ENCODE data around the gene BRD9. TPM values are rescaled to one million over a fixed set of nuclear protein-coding genes. Genes with fewer than 3 reads are reported as not detected.
A peak's percentile ranks its signal among the peaks of the same experiment; 100 is the strongest.
"Not testable (repeated sequence)": the region's sequence is repeated elsewhere in the genome, so short reads cannot be mapped to it uniquely, and the experiment has no call there.

Gene BRD9
- total and polyA plus RNA-seq, 12 donors, result 11.3 to 39.5 (median 26.6) TPM

DNA sequence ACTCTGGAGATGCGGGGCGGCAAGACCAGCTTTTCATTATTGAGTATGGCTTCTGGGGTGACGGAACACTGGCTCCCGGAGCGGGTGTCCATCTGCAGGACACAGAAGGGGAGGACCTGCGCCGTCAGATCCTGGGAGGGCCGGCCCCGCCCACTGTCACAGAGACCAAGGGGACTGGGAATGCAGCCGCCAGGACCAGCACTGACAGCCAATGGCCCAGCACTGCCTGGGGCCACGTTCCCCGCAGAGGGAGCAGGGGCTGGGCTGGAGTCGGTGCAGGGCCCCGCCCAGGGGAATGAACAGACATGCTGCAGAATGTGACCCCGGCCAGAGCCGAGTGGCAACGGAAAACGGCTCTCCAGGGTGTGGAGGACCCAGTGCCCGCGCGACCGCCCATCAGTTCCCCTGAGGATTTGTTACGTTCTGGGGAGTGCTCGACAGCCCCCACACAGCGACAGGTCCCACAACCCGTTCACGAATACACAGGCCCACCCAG, 42.0 kb downstream of the BRD9 start, which contains the start of gene ZDHHC11:
ZDHHC11 (minus strand) TSS at position 476 of the 496 bp plus-strand sequence; CDS start at position 92, 384 bp downstream.
- DNase-seq, result peak in 2 of 7 donors; percentile 8 to 69
- Histone ChIP-seq H3K4me3 (no peak within 1 kb of the TSS), H3K9me3 (replicated peaks in 1 of 3) (no peaks in the 10 kb centered on the region), H3K27ac (no peak within 1 kb of the TSS), H3K36me3 (replicated peaks in 1 of 2) (no peaks in the 10 kb centered on the region), H3K4me1 (replicated peaks in 1 of 2) (no peaks in the 10 kb centered on the region), H3K27me3 (no peaks in the 10 kb centered on the region)
- intact Hi-C loops (cut with DNase I), result no loop called here
- 64 to 82% (median 71%) methylated on average over 5 to 27 of the region's 27 CpGs for WGBS, 4 donors
- TF ChIP-seq POLR2A (IDR thresholded peaks at IDR 0.05), result no peak
- TF ChIP-seq, protein P1, sequence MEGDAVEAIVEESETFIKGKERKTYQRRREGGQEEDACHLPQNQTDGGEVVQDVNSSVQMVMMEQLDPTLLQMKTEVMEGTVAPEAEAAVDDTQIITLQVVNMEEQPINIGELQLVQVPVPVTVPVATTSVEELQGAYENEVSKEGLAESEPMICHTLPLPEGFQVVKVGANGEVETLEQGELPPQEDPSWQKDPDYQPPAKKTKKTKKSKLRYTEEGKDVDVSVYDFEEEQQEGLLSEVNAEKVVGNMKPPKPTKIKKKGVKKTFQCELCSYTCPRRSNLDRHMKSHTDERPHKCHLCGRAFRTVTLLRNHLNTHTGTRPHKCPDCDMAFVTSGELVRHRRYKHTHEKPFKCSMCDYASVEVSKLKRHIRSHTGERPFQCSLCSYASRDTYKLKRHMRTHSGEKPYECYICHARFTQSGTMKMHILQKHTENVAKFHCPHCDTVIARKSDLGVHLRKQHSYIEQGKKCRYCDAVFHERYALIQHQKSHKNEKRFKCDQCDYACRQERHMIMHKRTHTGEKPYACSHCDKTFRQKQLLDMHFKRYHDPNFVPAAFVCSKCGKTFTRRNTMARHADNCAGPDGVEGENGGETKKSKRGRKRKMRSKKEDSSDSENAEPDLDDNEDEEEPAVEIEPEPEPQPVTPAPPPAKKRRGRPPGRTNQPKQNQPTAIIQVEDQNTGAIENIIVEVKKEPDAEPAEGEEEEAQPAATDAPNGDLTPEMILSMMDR (IDR thresholded peaks at IDR 0.05), result no peak

DNA sequence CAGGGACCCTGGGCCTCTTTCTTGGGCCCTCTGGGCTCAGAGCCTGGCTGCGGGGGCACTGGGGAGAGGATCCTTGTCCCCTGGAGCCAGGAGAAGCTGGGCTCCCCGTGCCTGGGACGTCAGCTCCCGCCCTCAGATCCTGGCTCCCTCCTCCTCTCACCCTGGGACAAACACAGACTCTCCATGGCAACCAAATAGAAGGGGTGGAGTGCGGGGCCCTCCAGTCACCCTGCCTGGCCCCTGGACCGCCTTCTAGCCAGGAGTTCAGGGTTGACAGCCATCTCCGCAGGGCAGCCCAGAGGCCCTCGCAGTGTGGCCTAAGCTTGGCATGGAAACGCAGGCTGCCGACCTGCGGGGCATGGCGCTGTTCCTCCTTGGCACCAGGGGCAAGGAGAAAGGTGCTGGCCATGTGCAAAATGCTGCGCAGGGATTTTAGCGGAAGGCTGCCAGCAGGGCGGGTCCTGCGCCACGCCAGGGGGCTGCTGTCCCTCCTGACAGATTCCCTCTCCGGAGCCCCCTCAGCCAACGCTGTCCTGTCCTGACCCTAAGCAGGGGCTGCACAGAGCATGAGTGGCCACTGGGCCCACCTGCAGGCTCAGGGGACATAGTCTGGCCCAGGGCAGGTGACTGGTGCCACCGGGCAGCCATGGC, 42.8 kb downstream of the BRD9 start:
- Histone ChIP-seq H3K9me3 (replicated peaks in 1 of 3) (no peaks in the 10 kb centered on the region), H3K27ac (no peak overlapping the region), H3K4me3 (no peak overlapping the region), H3K4me1 (replicated peaks in 1 of 2) (no peaks in the 10 kb centered on the region), H3K36me3 (replicated peaks in 1 of 2) (no peaks in the 10 kb centered on the region), H3K27me3 (no peaks in the 10 kb centered on the region)
- DNase-seq, result peak in 1 of 7 donors; percentile 9
- TF ChIP-seq POLR2A (IDR thresholded peaks at IDR 0.05), result no peak
- TF ChIP-seq, protein P1 (IDR thresholded peaks at IDR 0.05), result no peak
- 68 to 74% (median 73%) methylated on average over 7 to 20 of the region's 20 CpGs for WGBS, 4 donors
- intact Hi-C loops (cut with DNase I), result no loop called here

DNA sequence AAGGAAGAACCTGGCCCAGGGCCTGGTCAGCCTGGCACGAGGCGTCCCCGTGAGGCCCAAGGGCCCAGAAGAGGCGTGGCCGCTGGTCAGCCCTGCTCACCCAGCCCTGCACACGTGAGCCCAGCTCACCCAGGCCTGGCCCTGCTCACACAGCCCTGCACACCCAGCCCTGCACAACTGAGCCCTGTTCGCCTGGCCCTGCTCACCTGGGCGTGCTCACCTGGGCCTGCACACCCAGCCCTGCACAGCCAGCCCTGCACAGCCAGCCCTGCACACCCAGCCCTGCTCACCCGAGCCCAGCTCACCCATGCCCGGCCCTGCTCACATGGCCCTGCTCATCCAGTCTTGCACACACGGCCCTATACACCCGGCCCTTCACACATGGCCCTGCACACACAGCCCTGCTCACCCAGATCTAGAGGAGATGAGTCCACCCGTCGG, 43.9 kb downstream of the BRD9 start:
- Histone ChIP-seq H3K4me1 (replicated peaks in 1 of 2) (no peaks in the 10 kb centered on the region), H3K27me3 (no peaks in the 10 kb centered on the region), H3K36me3 (replicated peaks in 1 of 2) (no peaks in the 10 kb centered on the region), H3K4me3 (no peak overlapping the region), H3K9me3 (replicated peaks in 1 of 3) (no peaks in the 10 kb centered on the region), H3K27ac (no peak overlapping the region)
- DNase-seq, result peak in 1 of 7 donors; percentile 2
- no peak for TF ChIP-seq POLR2A (IDR thresholded peaks at IDR 0.05)
- TF ChIP-seq, protein P1 (IDR thresholded peaks at IDR 0.05), result no peak
- intact Hi-C loops (cut with DNase I), result no loop called here
- WGBS, 4 donors, result 84 to 88% (median 86%) methylated on average over 3 to 14 of the region's 14 CpGs

DNA sequence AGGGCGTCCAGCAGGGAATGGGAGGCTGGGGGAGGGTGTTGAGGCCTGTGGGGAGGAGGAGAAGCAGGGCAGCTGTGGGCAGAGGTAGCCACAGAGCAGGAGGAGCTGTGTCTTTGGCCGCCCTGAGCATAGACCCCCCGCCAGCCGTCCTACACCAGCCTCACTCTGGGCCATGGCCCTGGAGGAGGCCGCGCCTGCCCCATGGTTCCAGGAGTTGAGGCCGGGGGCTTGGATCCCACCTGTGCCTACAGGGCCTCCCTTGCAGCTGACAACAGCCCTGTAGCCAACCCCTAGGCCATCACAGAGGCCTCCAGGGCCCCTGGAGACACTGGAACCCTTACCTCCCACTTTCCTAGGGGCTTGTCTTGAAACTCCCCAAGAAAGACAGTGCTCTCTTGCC, 44.9 kb downstream of the BRD9 start:
- H3K36me3 ChIP-seq (replicated peaks in 1 of 2); intact Hi-C loops (cut with DNase I); H3K9me3 ChIP-seq (replicated peaks in 1 of 3); H3K27me3 ChIP-seq; H3K27ac ChIP-seq; H3K4me1 ChIP-seq (replicated peaks in 1 of 2); H3K4me3 ChIP-seq: not testable (repeated sequence)
- 89 to 95% (median 93%) methylated on average over 4 to 6 of the region's 7 CpGs for WGBS, 4 donors
- DNase-seq, result peak in 1 of 7 donors; percentile 13

- 86 to 94% (median 90%) methylated on average over 5 to 10 of the region's 18 CpGs for WGBS, 4 donors
- intact Hi-C loops (cut with DNase I), result not testable (repeated sequence)
- peak in 2 of 7 donors; percentile 3 to 11 for DNase-seq
Measured at GRCh38 chr5:847212-847611, 45.4 kb downstream of the BRD9 start.

DNA sequence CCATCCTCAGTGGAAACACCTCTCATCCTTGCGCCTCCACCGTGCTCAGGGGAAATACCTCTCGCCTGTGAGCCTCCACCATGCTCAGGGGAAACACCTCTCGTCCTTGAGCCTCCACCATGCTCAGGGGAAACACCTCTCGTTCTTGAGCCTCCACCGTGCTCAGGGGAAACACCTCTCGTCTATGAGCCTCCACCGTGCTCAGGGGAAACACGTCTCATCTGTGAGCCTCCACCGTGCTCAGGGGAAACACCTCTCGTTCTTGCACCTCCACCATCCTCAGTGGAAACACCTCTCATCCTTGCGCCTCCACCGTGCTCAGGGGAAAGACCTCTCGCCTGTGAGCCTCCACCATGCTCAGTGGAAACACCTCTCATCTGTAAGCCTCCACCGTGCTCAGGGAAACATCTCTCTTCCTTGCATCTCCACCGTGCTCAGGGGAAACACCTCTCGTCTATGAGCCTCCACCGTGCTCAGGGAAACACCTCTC, 46.0 kb downstream of the BRD9 start:
- intact Hi-C loops (cut with DNase I); H3K27ac ChIP-seq; H3K4me3 ChIP-seq; H3K4me1 ChIP-seq (replicated peaks in 1 of 2); H3K9me3 ChIP-seq (replicated peaks in 1 of 3); H3K36me3 ChIP-seq (replicated peaks in 1 of 2); H3K27me3 ChIP-seq: not testable (repeated sequence)
- WGBS, 4 donors, result 76 to 85% (median 80%) methylated on average over 18 of the region's 18 CpGs
- DNase-seq, result peak in 3 of 7 donors; percentile 13 to 43 (median 13)

More at GRCh38 chr5:847212-847611, 45.4 kb downstream of the BRD9 start:
- not testable (repeated sequence) for H3K27me3 ChIP-seq; H3K9me3 ChIP-seq (replicated peaks in 1 of 3); H3K36me3 ChIP-seq (replicated peaks in 1 of 2); H3K4me1 ChIP-seq (replicated peaks in 1 of 2); H3K27ac ChIP-seq; H3K4me3 ChIP-seq

DNA sequence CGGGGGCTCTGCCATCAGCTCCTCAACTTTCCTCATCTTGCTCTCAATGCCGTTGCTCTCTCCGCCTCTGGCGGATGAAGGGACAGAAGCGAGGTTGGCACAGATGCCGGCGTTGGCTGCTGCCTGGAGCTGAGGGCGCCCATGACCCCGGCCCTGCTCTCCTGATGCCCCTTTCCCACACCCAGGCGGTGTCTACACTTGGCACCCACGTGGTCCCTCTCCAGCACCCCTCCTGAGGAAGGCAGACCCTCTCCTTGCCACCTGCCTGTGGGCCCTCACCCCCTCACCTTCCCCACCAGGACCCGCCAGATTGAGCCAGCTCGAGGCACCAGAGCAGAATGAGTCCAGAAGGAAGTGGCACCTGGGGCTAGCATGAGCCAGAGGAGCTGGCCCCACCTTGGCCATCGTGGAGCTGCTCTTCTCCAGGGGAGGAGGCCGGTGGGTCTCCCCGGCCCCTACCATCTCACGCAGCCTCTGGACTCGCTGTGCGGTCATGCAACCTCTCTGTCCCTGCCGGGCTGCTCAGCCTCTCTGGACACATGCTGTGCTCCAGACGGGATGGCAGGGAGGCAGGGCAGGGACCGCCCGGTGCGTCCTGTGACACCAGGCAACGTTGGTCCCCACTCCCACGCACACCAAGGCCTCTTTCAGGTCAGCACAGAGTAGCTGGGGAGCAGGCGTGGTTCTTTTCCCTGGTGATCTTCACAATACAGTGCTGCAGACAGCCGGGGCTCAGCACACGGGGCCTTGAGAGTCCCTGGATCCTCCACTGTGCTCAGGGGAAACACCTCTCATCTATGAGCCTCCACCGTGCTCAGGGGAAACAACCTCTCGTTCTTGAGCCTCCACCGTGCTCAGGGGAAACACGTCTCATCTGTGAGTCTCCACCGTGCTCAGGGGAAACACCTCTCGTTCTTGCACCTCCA, 46.7 kb downstream of the BRD9 start:
- H3K4me3 ChIP-seq; H3K27me3 ChIP-seq; intact Hi-C loops (cut with DNase I); H3K9me3 ChIP-seq (replicated peaks in 1 of 3); H3K36me3 ChIP-seq (replicated peaks in 1 of 2); H3K27ac ChIP-seq; H3K4me1 ChIP-seq (replicated peaks in 1 of 2): not testable (repeated sequence)
- peak in 2 of 7 donors; percentile 4 to 10 for DNase-seq
- 72 to 77% (median 76%) methylated on average over 9 to 23 of the region's 35 CpGs for WGBS, 4 donors

All from adrenal gland (tissue), 12 donors.